NCI-H2196 (cell line): Measurements from ENCODE around the gene PAK5.

Experiments used
- DNase-seq: peaks from one replicate; lab custom pipeline; 2025; ENCODE audit not compliant: unreplicated experiment; lab: John Stamatoyannopoulos, UW

PAK5 gene

GRCh38 chr20:9501473-9501872, 337.4 kb downstream of the PAK5 start:
- DNase-seq = no peak

- DNase-seq = no peak
These were observed 338.8 kb downstream of the PAK5 start for GRCh38 chr20:9500121-9500520.

GRCh38 chr20:9499126-9499899, 339.6 kb downstream of the PAK5 start:
- DNase-seq = no peak

DNA sequence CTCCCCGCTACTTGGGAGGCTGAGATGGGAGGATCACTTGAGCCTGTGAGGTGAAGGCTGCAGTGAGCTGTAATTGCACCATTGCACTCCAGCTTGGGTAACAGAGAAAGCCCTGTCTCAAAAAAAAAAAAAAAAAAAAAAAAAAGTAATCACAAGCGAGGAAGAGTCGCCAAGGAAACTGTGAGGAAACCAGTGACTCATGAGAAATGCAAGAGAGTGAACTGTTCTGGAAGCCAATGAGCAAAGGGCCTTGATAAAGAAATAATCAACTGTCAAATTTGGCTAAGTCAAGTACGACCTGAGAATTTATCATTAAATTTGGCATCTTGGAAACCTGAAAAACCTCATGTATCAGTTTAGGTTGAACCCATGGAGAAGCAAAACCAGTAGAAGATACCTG, 340.6 kb downstream of the PAK5 start:
- no peak for DNase-seq

DNA sequence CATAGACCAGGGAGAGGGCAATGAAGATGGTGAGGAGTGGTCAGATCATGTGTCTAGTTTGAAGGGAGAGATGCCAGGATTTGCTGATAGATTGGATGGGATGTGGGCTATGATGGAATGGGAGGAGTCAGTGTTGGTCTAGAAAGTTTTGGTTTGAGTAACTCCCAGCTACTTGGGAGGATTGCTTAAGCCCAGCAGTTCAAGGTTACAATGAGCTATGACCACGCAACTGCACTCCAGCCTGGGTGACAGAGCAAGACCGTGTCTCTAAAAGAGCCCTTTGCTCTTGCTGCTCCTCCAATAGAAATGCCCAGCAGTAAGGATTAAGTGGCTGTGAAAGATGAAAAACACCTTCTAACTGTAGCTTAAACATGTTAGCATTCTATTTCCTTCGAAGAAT, 342.7 kb downstream of the PAK5 start:
- no peak for DNase-seq

DNA sequence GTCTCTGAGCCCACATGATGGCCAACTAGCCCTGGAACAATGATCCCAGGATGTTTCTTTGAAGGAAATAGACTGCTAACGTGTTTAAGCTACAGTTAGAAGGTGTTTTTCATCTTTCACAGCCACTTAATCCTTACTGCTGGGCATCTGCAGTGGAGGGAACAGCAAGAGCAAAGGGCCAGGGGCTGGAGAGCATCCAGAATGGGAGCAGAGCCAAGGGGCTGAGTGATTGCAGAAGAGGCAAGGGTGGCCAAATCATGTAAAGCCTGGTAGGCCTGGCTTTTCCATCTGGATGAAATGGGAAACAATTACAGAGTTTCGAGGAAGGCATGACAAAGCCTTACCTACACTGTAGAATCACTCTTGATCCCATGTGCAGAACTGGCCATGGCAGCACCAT, 343.2 kb downstream of the PAK5 start:
- no peak for DNase-seq

DNA sequence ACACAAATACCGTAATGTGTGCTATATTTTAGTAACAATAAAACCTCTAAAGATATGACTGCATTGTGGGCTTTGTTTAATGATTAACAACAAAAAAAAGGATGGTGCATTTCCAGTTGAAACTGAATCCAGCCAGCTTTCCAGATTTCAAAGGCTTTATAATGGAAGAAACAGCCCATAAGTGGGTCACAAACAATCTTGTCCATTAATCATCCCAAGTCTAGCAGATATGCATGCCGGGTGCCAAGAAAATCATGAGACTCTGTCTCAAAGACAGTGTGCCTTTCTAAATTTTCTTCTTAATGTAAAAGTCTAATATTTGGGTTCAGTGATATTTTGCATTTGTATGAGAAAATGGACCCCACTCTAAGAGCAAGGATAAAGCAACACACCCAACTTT, 345.1 kb downstream of the PAK5 start:
- DNase-seq = no peak

GRCh38 chr20:9492067-9492466, 346.8 kb downstream of the PAK5 start:
- DNase-seq = no peak

DNA sequence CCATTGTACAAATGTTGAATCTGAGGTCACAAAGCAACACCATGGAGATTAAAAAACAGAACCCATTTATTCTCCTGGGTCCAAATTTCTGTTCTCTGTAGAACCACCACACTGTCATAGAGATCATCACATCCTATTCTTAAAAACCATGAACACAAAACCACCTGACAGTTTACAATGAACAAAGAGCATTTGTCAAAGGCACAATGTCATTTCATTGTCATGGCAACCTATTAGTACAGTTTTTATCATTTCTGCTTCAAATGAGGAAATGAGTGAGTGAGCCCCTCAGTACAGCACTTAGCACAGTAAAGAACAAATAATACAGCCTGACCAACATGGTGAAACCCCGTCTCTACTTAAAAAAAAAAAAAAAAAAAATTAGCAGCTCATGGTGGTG, 347.6 kb downstream of the PAK5 start:
- DNase-seq = no peak

GRCh38 chr20:9490631-9491030, 348.2 kb downstream of the PAK5 start:
- DNase-seq = no peak

GRCh38 chr20:9490161-9490560, 348.7 kb downstream of the PAK5 start:
- DNase-seq = no peak

GRCh38 chr20:9488063-9488462, 350.8 kb downstream of the PAK5 start:
- DNase-seq = no peak
